Endothelial cell of umbilical vein (primary cell): ENCODE data around the gene PTAFR.

Source experiments
- CTCF ChIP-seq, 2 donors: IDR thresholded peaks; 1 replicate in 1 of 2; 2 replicates in 1 of 2; pipeline ENCODE4 v1.5.1; 2011; ENCODE audit warnings: low read length in 2 of 2, mild to moderate bottlenecking in 2 of 2, moderate library complexity in 2 of 2, control low read depth in 1 of 2, inconsistent platforms in 1 of 2, low read depth in 1 of 2; ENCODE audit not compliant: insufficient read depth in 1 of 2; ENCODE audit errors: extremely low read depth in 1 of 2
- EZH2 ChIP-seq: IDR thresholded peaks from 2 replicates; pipeline ENCODE4 v1.6.1; 2012; ENCODE audit warnings: borderline replicate concordance, low read depth, mild to moderate bottlenecking, moderate library complexity, low read length, inconsistent platforms; ENCODE audit not compliant: severe bottlenecking
- FOS ChIP-seq: IDR thresholded peaks from 2 replicates; pipeline ENCODE4 v1.6.1; 2011; ENCODE audit warnings: mild to moderate bottlenecking, low read length, moderate library complexity, borderline replicate concordance; ENCODE audit not compliant: insufficient read depth
- JUN ChIP-seq: IDR thresholded peaks from 2 replicates; pipeline ENCODE4 v1.6.1; 2011; ENCODE audit warnings: borderline replicate concordance, low read depth; ENCODE audit not compliant: insufficient read length, insufficient read depth
- MAX ChIP-seq: IDR thresholded peaks from 2 replicates; pipeline ENCODE4 v1.6.1; 2011; ENCODE audit not compliant: insufficient read depth, insufficient read length
- POLR2A ChIP-seq: IDR thresholded peaks from 2 replicates; pipeline ENCODE4 v1.6.1; 2012; ENCODE audit warnings: low read depth, mild to moderate bottlenecking, control low read depth, low read length
- POLR2AphosphoS5 ChIP-seq: IDR thresholded peaks from 2 replicates; pipeline ENCODE4 v1.6.1; 2012; ENCODE audit warnings: low read depth, mild to moderate bottlenecking, control low read depth, low read length, moderate library complexity; ENCODE audit not compliant: insufficient read depth

GRCh38 chr1:28157894-28158293, 18.6 kb downstream of the PTAFR start:
- TF ChIP-seq CTCF (IDR thresholded peaks at IDR 0.05; ENCODE audit: extremely low read depth in 1 of 2, insufficient read depth in 1 of 2, low read depth in 1 of 2, low read length in 2 of 2) (no peak), JUN (no peak), POLR2AphosphoS5 (no peak), EZH2 (no peak), POLR2A (no peak), MAX (no peak), FOS (no peak)
